SK-N-SH (cell line): ENCODE results near the gene HIPK2.

ENCODE experiments used
- CTCF ChIP-seq: fragments of 200-600 bp; sonication (generic); IDR thresholded peaks from 2 replicates; pipeline ENCODE4 v1.6.1; 2017; ENCODE audit warnings: antibody characterized with exemption, mild to moderate bottlenecking, moderate library complexity
- ELF1 ChIP-seq: IDR thresholded peaks from 2 replicates; pipeline ENCODE4 v1.4.0; 2012
- FOSL2 ChIP-seq: IDR thresholded peaks from 2 replicates; pipeline ENCODE4 v1.4.0; 2012; ENCODE audit warnings: low read depth, mild to moderate bottlenecking, moderate library complexity, borderline replicate concordance
- FOXM1 ChIP-seq: IDR thresholded peaks from 2 replicates; pipeline ENCODE4 v1.4.0; 2012; ENCODE audit warnings: low read depth, mild to moderate bottlenecking
- PBX3 ChIP-seq: IDR thresholded peaks from 2 replicates; pipeline ENCODE4; 2012
- POLR2AphosphoS5 ChIP-seq: IDR thresholded peaks from 2 replicates; pipeline ENCODE4 v1.6.1; 2012; ENCODE audit warnings: low read depth, low read length
- SMC3 ChIP-seq: IDR thresholded peaks from 2 replicates; pipeline ENCODE4 v1.6.1; 2012; ENCODE audit warnings: low read depth, low read length, improper control_type of control experiment
- USF2 ChIP-seq: fragments of 150-350 bp; IDR thresholded peaks from 2 replicates; pipeline ENCODE4 v1.6.1; 2017; ENCODE audit warnings: antibody characterized with exemption, low read length, low read depth, borderline replicate concordance
- TF ChIP-seq, protein P1 (sequence below): IDR thresholded peaks from 2 replicates; pipeline ENCODE4 v1.4.0; 2012; ENCODE audit warnings: low read depth, borderline replicate concordance
- TF ChIP-seq, protein P2 (sequence below): fragments of 150-350 bp; IDR thresholded peaks from 2 replicates; pipeline ENCODE4 v1.6.1; 2016; ENCODE audit warnings: mild to moderate bottlenecking, low read depth, low read length
- TF ChIP-seq, protein P3 (sequence below): IDR thresholded peaks from 2 replicates; pipeline ENCODE4 v1.4.0; 2012; ENCODE audit warnings: low read depth

DNA sequence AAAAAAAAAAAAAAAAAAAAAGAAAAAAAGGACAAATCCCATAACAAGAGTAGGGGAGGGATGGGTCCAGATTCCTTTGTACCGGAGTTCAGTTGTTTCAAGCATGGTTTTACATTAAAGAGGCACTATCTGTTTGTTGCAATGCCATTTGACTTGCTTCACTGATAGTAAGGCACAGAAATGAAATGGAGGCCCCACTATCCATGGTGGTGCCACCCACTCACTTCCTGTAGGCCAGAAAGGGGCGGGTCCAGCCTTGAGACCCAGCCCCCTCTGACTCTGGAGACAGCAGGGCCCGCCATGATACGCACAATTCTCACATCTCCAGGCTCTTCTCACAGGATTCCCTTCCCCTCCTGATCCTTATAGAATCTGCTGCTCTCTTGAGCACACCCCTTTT, 154.3 kb downstream of the HIPK2 start:
- TF ChIP-seq CTCF (no peak), USF2 (no peak), POLR2AphosphoS5 (no peak), FOXM1 (no peak), PBX3 (no peak), SMC3 (no peak), FOSL2 (no peak), ELF1 (no peak)
- TF ChIP-seq, protein P1, sequence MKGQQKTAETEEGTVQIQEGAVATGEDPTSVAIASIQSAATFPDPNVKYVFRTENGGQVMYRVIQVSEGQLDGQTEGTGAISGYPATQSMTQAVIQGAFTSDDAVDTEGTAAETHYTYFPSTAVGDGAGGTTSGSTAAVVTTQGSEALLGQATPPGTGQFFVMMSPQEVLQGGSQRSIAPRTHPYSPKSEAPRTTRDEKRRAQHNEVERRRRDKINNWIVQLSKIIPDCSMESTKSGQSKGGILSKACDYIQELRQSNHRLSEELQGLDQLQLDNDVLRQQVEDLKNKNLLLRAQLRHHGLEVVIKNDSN = no peak
- TF ChIP-seq, protein P2, sequence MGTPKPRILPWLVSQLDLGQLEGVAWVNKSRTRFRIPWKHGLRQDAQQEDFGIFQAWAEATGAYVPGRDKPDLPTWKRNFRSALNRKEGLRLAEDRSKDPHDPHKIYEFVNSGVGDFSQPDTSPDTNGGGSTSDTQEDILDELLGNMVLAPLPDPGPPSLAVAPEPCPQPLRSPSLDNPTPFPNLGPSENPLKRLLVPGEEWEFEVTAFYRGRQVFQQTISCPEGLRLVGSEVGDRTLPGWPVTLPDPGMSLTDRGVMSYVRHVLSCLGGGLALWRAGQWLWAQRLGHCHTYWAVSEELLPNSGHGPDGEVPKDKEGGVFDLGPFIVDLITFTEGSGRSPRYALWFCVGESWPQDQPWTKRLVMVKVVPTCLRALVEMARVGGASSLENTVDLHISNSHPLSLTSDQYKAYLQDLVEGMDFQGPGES = no peak
- TF ChIP-seq, protein P3, sequence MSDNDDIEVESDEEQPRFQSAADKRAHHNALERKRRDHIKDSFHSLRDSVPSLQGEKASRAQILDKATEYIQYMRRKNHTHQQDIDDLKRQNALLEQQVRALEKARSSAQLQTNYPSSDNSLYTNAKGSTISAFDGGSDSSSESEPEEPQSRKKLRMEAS = no peak
